HEK293 (cell line): ENCODE measurements around the gene ERAP2.

ENCODE experiments used
- CTCF ChIP-seq: fragments of 450-650 bp; formaldehyde crosslinking; IDR thresholded peaks from 2 replicates; pipeline ENCODE4 v1.5.1; 2016; ENCODE audit warnings: missing biosample characterization, missing genetic modification characterization
- GLI4 ChIP-seq: fragments of 450-650 bp; formaldehyde crosslinking; IDR thresholded peaks from 2 replicates; pipeline ENCODE4 v1.5.1; 2016; ENCODE audit warnings: missing biosample characterization, missing genetic modification characterization
- ZNF280D ChIP-seq: fragments of 450-650 bp; formaldehyde crosslinking; IDR thresholded peaks from 2 replicates; pipeline ENCODE4 v1.5.1; 2016; ENCODE audit warnings: missing biosample characterization, missing genetic modification characterization
- ZNF654 ChIP-seq: fragments of 450-650 bp; formaldehyde crosslinking; IDR thresholded peaks from 2 replicates; pipeline ENCODE4 v1.5.1; 2016; ENCODE audit warnings: low read depth, missing biosample characterization, missing genetic modification characterization

GRCh38 chr5:96942078-96942477 is 65.8 kb downstream of the ERAP2 start:
- no peak for TF ChIP-seq CTCF (tag by site-specific recombination)
- no peak for TF ChIP-seq ZNF654 (tag by site-specific recombination)
- no peak for TF ChIP-seq ZNF280D
- TF ChIP-seq GLI4 (tag by site-specific recombination) = no peak
